Liver (tissue), 9 donors: Measurements from ENCODE around the gene HCRT. TPM values are rescaled to one million over a fixed set of nuclear protein-coding genes. Genes with fewer than 3 reads are reported as not detected.

ENCODE experiments used
- DNase-seq: peaks from one replicate; pipeline ENCODE4 v3.0.0-alpha.2; 2017; ENCODE audit warnings: low spot score
- H3K27ac ChIP-seq, 2 donors: one replicate each; pipeline ENCODE4 v1.7.0; 2013; ENCODE audit warnings: inconsistent platforms in 2 of 2, low read length in 2 of 2, control low read depth in 1 of 2, low read depth in 1 of 2, mild to moderate bottlenecking in 1 of 2
- H3K27me3 ChIP-seq, 4 donors: one replicate each; pipeline versions ENCODE4 v1.6.1 to v1.7.0; 2013; ENCODE audit warnings: low read length in 3 of 4, inconsistent platforms in 1 of 4, mild to moderate bottlenecking in 1 of 4, moderate library complexity in 1 of 4; ENCODE audit not compliant: control insufficient read depth in 4 of 4, insufficient read depth in 4 of 4
- H3K36me3 ChIP-seq, 4 donors: one replicate each; pipeline versions ENCODE4 v1.6.1 to v1.7.0; 2013; ENCODE audit warnings: low read length in 3 of 4, mild to moderate bottlenecking in 3 of 4, low read depth in 1 of 4, moderate library complexity in 1 of 4; ENCODE audit not compliant: control insufficient read depth in 4 of 4, insufficient read depth in 3 of 4
- H3K4me1 ChIP-seq, 4 donors: one replicate each; pipeline versions ENCODE4 v1.6.1 to v1.7.0; 2013; ENCODE audit warnings: low read length in 3 of 4, mild to moderate bottlenecking in 3 of 4, moderate library complexity in 1 of 4; ENCODE audit not compliant: control insufficient read depth in 4 of 4, insufficient read depth in 4 of 4
- H3K4me3 ChIP-seq, 3 donors: one replicate each; pipeline versions ENCODE4 v1.6.1 to v1.7.0; 2013; ENCODE audit warnings: low read length in 3 of 3, control low read depth in 1 of 3, low read depth in 1 of 3, mild to moderate bottlenecking in 1 of 3
- H3K9ac ChIP-seq, 2 donors: one replicate each; pipeline ENCODE4 v1.7.0; 2013; ENCODE audit warnings: low read length in 2 of 2, mild to moderate bottlenecking in 2 of 2, moderate library complexity in 2 of 2, control low read depth in 1 of 2, low read depth in 1 of 2
- H3K9me3 ChIP-seq, 4 donors: one replicate each; pipeline versions ENCODE4 v1.6.1 to v1.7.0; 2013; ENCODE audit warnings: low read length in 3 of 4; ENCODE audit not compliant: control insufficient read depth in 4 of 4
- ATF3 ChIP-seq: IDR thresholded peaks from 2 replicates; pipeline ENCODE4 v1.6.1; 2016; ENCODE audit warnings: antibody characterized with exemption
- CTCF ChIP-seq: fragments of 150-350 bp; IDR thresholded peaks from 2 replicates; pipeline ENCODE4 v1.5.1; 2017; ENCODE audit warnings: improper control_type of control experiment, low read depth, low read length; ENCODE audit not compliant: missing input control
- EGR1 ChIP-seq, 2 donors: IDR thresholded peaks; 2 replicates each; pipeline ENCODE4 v1.6.1; 2016 to 2018; ENCODE audit warnings: antibody characterized with exemption in 2 of 2, low read depth in 2 of 2
- FOXA1 ChIP-seq: IDR thresholded peaks from 2 replicates; pipeline ENCODE4 v1.6.1; 2016; ENCODE audit warnings: antibody characterized with exemption
- FOXA2 ChIP-seq: IDR thresholded peaks from 2 replicates; pipeline ENCODE4 v1.6.1; 2016; ENCODE audit warnings: antibody characterized with exemption
- GABPA ChIP-seq, 2 donors: IDR thresholded peaks in 1 of 2; conservative IDR thresholded peaks in 1 of 2; 2 replicates each; pipeline ENCODE4 v1.6.1; 2016; ENCODE audit warnings: antibody characterized with exemption in 2 of 2, mild to moderate bottlenecking in 1 of 2, moderate library complexity in 1 of 2
- HNF4A ChIP-seq, 2 donors: conservative IDR thresholded peaks; 2 replicates each; pipeline ENCODE4 v1.6.1; 2016; ENCODE audit warnings: antibody characterized with exemption in 2 of 2, mild to moderate bottlenecking in 2 of 2
- HNF4G ChIP-seq: IDR thresholded peaks from 2 replicates; pipeline ENCODE4 v1.6.1; 2016; ENCODE audit warnings: antibody characterized with exemption
- JUND ChIP-seq, 2 donors: IDR thresholded peaks; 2 replicates each; pipeline ENCODE4 v1.6.1; 2016; ENCODE audit warnings: antibody characterized with exemption in 2 of 2
- MAX ChIP-seq: IDR thresholded peaks from 2 replicates; pipeline ENCODE4 v1.6.1; 2016; ENCODE audit warnings: antibody characterized with exemption
- NR2F2 ChIP-seq: IDR thresholded peaks from 2 replicates; pipeline ENCODE4 v1.6.1; 2016; ENCODE audit warnings: antibody characterized with exemption
- RAD21 ChIP-seq, 2 donors: IDR thresholded peaks; 2 replicates each; pipeline ENCODE4 v1.6.1; 2016; ENCODE audit warnings: antibody characterized with exemption in 2 of 2, mild to moderate bottlenecking in 2 of 2
- REST ChIP-seq: IDR thresholded peaks from 2 replicates; pipeline ENCODE4 v1.6.1; 2016; ENCODE audit warnings: antibody characterized with exemption, mild to moderate bottlenecking
- RXRA ChIP-seq, 2 donors: IDR thresholded peaks; 2 replicates each; pipeline ENCODE4 v1.6.1; 2017 to 2018; ENCODE audit warnings: antibody characterized with exemption in 2 of 2, mild to moderate bottlenecking in 1 of 2
- SP1 ChIP-seq: IDR thresholded peaks from 2 replicates; pipeline ENCODE4 v1.6.1; 2018; ENCODE audit warnings: antibody characterized with exemption, mild to moderate bottlenecking
- TAF1 ChIP-seq: conservative IDR thresholded peaks from 2 replicates; pipeline ENCODE4 v1.6.1; 2016; ENCODE audit warnings: antibody characterized with exemption, mild to moderate bottlenecking
- YY1 ChIP-seq: IDR thresholded peaks from 2 replicates; pipeline ENCODE4 v1.6.1; 2016; ENCODE audit warnings: antibody characterized with exemption, mild to moderate bottlenecking
- ZBTB33 ChIP-seq: IDR thresholded peaks from 2 replicates; pipeline ENCODE4 v1.6.1; 2016; ENCODE audit warnings: antibody characterized with exemption
- WGBS: extraction: QIAGEN DNeasy Blood & Tissue Kit; methylation state at CpG from one replicate; pipeline ENCODE4 v1.1.7; 2013; 5-methylcytosine and 5-hydroxymethylcytosine counted together
- polyA plus RNA-seq, 2 donors: library from polyadenylated mRNA; stranded (reverse) in 1 of 2; unstranded in 1 of 2; fragments of 200-250 nt in 1 of 2; fragments of >200 nt in 1 of 2; fragmentation: Nextera tagmentation in 1 of 2; extraction: Ambion mirVana in 1 of 2; gene quantifications; one replicate each; pipeline versions ENCODE4 v1.2.1 to v1.2.3, GENCODE V29; 2013 to 2015
- total RNA-seq, 2 donors: library from RNA; depleted of rRNA; stranded (reverse); fragments of >200 nt; gene quantifications; one replicate each; pipeline ENCODE4 v1.2.3, GENCODE V29; 2014
- donor health status: healthy.
- donor health status: healthy.
- donor health status: healthy.
- donor health status: healthy.
- donor health status: healthy.

Gene HCRT
- total and polyA plus RNA-seq, 4 donors, result not detected

GRCh38 chr17:42198897-42199296, 13.6 kb upstream of the HCRT start:
- 93% methylated on average over 4 of the region's 4 CpGs for WGBS
- no peak overlapping the region for H3K4me3 ChIP-seq
- H3K27ac ChIP-seq, result no peak overlapping the region
- H3K36me3 ChIP-seq, result peaks cover 0 to 11% (median 1%) of the 10 kb centered on the region in 4 donors
- no peak overlapping the region for H3K9ac ChIP-seq
- no peaks in the 10 kb centered on the region for H3K9me3 ChIP-seq
- no peak for DNase-seq
- no peaks in the 10 kb centered on the region for H3K27me3 ChIP-seq
- no peak for TF ChIP-seq NR2F2
- H3K4me1 ChIP-seq, result peaks cover 10 to 16% (median 13%) of the 10 kb centered on the region in 4 donors

GRCh38 chr17:42197564-42198156, 12.4 kb upstream of the HCRT start:
- no peak for DNase-seq
- no peak overlapping the region for H3K9ac ChIP-seq
- no peaks in the 10 kb centered on the region for H3K9me3 ChIP-seq
- H3K4me1 ChIP-seq, result peaks cover 14 to 27% (median 19%) of the 10 kb centered on the region in 4 donors
- peaks cover 0 to 6% (median 0%) of the 10 kb centered on the region in 4 donors for H3K36me3 ChIP-seq
- 96% methylated on average over 8 of the region's 8 CpGs for WGBS
- H3K4me3 ChIP-seq, result no peak overlapping the region
- no peaks in the 10 kb centered on the region for H3K27me3 ChIP-seq
- no peak overlapping the region for H3K27ac ChIP-seq
- TF ChIP-seq FOXA2 (no peak), JUND (IDR thresholded peaks at IDR 0.05) (no peak), SP1 (no peak), REST (no peak), GABPA (IDR thresholded peaks at IDR 0.05 in 1 of 2, conservative IDR thresholded peaks at IDR 0.05 in 1 of 2) (no peak), ATF3 (no peak), YY1 (no peak), HNF4G (no peak), ZBTB33 (no peak), EGR1 (IDR thresholded peaks at IDR 0.05; ENCODE audit: low read depth in 2 of 2) (no peak), NR2F2 (no peak), MAX (no peak), RXRA (IDR thresholded peaks at IDR 0.05) (no peak), RAD21 (IDR thresholded peaks at IDR 0.05) (no peak), FOXA1 (no peak), CTCF (no peak), HNF4A (conservative IDR thresholded peaks at IDR 0.05) (no peak), TAF1 (no peak)
